Measurements from ENCODE around the gene SETBP1.

DNA sequence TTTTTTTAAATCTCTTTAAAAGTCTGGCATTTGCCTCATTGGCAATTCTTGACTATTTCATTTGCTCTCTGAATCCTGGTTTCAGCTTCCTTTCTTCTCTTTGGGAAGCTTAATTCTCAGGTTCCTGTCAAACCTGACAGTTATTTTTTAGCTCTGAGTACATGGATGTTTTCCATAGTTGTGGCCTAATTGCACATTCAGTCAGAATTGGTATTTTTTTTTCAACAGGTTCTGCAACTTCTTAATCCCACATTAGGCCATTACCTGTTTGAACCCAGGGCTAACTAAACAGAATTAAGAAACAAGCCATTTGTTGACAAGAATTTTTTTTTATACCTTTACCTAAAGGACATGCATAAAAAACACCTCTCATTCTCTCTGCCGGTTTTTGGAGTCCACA, 338.8 kb downstream of the SETBP1 start:
- TF ChIP-seq, protein P1, sequence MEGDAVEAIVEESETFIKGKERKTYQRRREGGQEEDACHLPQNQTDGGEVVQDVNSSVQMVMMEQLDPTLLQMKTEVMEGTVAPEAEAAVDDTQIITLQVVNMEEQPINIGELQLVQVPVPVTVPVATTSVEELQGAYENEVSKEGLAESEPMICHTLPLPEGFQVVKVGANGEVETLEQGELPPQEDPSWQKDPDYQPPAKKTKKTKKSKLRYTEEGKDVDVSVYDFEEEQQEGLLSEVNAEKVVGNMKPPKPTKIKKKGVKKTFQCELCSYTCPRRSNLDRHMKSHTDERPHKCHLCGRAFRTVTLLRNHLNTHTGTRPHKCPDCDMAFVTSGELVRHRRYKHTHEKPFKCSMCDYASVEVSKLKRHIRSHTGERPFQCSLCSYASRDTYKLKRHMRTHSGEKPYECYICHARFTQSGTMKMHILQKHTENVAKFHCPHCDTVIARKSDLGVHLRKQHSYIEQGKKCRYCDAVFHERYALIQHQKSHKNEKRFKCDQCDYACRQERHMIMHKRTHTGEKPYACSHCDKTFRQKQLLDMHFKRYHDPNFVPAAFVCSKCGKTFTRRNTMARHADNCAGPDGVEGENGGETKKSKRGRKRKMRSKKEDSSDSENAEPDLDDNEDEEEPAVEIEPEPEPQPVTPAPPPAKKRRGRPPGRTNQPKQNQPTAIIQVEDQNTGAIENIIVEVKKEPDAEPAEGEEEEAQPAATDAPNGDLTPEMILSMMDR (conservative IDR thresholded peaks at IDR 0.05 in 1 of 2, IDR thresholded peaks at IDR 0.05 in 1 of 2; ENCODE audit: extremely low read depth in 1 of 2, insufficient read depth in 1 of 2, low read depth in 1 of 2, low read length in 2 of 2): no peak
- TF ChIP-seq EZH2 (IDR thresholded peaks at IDR 0.05; ENCODE audit: borderline replicate concordance, low read length): no peak
